HCT116 (cell line): ENCODE results near the gene TOR1AIP1.

Source experiments
- CEBPB ChIP-seq: IDR thresholded peaks from 2 replicates; pipeline ENCODE4 v1.6.1; 2012; ENCODE audit warnings: low read depth
- JUND ChIP-seq: IDR thresholded peaks from 2 replicates; pipeline ENCODE4 v1.6.1; 2012
- POLR2A ChIP-seq: IDR thresholded peaks from 2 replicates; pipeline ENCODE4 v1.7.0; 2011; ENCODE audit warnings: borderline replicate concordance; ENCODE audit not compliant: insufficient read depth, insufficient read length; ENCODE audit errors: extremely low read depth
- POLR2AphosphoS5 ChIP-seq: IDR thresholded peaks from 2 replicates; pipeline ENCODE4 v1.6.1; 2011; ENCODE audit warnings: mild to moderate bottlenecking, low read depth, low read length, moderate library complexity
- SRF ChIP-seq: IDR thresholded peaks from 2 replicates; pipeline ENCODE4 v1.6.1; 2012; ENCODE audit warnings: low read depth
- YY1 ChIP-seq: IDR thresholded peaks from 2 replicates; pipeline ENCODE4 v1.6.1; 2011; ENCODE audit warnings: low read length, low read depth, moderate library complexity, mild to moderate bottlenecking; ENCODE audit not compliant: insufficient replicate concordance; ENCODE audit errors: extremely low read depth
- ZNF274 ChIP-seq: fragments of 200-500 bp; sonication (Bioruptor generic); IDR thresholded peaks from 2 replicates; pipeline ENCODE4 v1.6.1; 2014; ENCODE audit warnings: mild to moderate bottlenecking, low read depth, low read length, inconsistent platforms
- TF ChIP-seq, protein P1 (sequence below), 3 experiments: fragments of 200-600 bp in 1 of 3; sonication (generic) in 1 of 3; IDR thresholded peaks in 2 of 3; conservative IDR thresholded peaks in 1 of 3; 2 replicates each; pipeline ENCODE4 v1.5.1; 2012 to 2017; ENCODE audit warnings: low read depth in 2 of 3, low read length in 2 of 3, antibody characterized with exemption in 1 of 3, borderline replicate concordance in 1 of 3, control low read depth in 1 of 3, mild to moderate bottlenecking in 1 of 3, mixed read lengths in 1 of 3, mixed run types in 1 of 3, moderate library complexity in 1 of 3; ENCODE audit not compliant: insufficient read depth in 1 of 3
- TF ChIP-seq, protein P2 (sequence below): IDR thresholded peaks from 2 replicates; pipeline ENCODE4 v1.6.1; 2012; ENCODE audit warnings: low read depth
- TF ChIP-seq, protein P3 (sequence below): IDR thresholded peaks from 2 replicates; pipeline ENCODE4 v1.6.1; 2011; ENCODE audit warnings: mild to moderate bottlenecking, low read length, moderate library complexity; ENCODE audit not compliant: insufficient replicate concordance; ENCODE audit errors: extremely low read depth

DNA sequence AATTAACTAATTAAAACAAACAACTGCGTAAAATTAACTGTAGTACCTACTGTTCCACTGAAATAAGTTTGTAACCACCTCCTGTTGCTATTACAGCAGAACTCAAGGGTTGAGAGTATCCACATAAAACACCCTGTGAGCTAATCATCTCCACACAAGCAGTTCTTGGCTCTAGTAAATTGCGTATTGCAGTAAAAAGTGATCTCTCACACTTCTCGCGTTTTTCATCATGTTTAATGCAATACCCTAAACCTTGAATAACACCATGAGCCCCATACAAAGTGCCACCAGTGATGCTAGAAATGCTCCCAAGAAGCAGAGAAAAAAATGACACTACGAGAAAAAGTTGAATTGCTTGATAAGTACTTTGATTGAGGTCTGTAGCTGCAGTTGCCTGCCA, 43.2 kb downstream of the TOR1AIP1 start:
- TF ChIP-seq POLR2AphosphoS5: no peak
- TF ChIP-seq, protein P1, sequence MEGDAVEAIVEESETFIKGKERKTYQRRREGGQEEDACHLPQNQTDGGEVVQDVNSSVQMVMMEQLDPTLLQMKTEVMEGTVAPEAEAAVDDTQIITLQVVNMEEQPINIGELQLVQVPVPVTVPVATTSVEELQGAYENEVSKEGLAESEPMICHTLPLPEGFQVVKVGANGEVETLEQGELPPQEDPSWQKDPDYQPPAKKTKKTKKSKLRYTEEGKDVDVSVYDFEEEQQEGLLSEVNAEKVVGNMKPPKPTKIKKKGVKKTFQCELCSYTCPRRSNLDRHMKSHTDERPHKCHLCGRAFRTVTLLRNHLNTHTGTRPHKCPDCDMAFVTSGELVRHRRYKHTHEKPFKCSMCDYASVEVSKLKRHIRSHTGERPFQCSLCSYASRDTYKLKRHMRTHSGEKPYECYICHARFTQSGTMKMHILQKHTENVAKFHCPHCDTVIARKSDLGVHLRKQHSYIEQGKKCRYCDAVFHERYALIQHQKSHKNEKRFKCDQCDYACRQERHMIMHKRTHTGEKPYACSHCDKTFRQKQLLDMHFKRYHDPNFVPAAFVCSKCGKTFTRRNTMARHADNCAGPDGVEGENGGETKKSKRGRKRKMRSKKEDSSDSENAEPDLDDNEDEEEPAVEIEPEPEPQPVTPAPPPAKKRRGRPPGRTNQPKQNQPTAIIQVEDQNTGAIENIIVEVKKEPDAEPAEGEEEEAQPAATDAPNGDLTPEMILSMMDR (IDR thresholded peaks at IDR 0.05 in 2 of 3, conservative IDR thresholded peaks at IDR 0.05 in 1 of 3; ENCODE audit: borderline replicate concordance in 1 of 3, insufficient read depth in 1 of 3, low read depth in 2 of 3, low read length in 2 of 3): no peak
- TF ChIP-seq POLR2A: no peak
- no peak for TF ChIP-seq YY1
- TF ChIP-seq, protein P2, sequence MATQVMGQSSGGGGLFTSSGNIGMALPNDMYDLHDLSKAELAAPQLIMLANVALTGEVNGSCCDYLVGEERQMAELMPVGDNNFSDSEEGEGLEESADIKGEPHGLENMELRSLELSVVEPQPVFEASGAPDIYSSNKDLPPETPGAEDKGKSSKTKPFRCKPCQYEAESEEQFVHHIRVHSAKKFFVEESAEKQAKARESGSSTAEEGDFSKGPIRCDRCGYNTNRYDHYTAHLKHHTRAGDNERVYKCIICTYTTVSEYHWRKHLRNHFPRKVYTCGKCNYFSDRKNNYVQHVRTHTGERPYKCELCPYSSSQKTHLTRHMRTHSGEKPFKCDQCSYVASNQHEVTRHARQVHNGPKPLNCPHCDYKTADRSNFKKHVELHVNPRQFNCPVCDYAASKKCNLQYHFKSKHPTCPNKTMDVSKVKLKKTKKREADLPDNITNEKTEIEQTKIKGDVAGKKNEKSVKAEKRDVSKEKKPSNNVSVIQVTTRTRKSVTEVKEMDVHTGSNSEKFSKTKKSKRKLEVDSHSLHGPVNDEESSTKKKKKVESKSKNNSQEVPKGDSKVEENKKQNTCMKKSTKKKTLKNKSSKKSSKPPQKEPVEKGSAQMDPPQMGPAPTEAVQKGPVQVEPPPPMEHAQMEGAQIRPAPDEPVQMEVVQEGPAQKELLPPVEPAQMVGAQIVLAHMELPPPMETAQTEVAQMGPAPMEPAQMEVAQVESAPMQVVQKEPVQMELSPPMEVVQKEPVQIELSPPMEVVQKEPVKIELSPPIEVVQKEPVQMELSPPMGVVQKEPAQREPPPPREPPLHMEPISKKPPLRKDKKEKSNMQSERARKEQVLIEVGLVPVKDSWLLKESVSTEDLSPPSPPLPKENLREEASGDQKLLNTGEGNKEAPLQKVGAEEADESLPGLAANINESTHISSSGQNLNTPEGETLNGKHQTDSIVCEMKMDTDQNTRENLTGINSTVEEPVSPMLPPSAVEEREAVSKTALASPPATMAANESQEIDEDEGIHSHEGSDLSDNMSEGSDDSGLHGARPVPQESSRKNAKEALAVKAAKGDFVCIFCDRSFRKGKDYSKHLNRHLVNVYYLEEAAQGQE: no peak
- TF ChIP-seq, protein P3, sequence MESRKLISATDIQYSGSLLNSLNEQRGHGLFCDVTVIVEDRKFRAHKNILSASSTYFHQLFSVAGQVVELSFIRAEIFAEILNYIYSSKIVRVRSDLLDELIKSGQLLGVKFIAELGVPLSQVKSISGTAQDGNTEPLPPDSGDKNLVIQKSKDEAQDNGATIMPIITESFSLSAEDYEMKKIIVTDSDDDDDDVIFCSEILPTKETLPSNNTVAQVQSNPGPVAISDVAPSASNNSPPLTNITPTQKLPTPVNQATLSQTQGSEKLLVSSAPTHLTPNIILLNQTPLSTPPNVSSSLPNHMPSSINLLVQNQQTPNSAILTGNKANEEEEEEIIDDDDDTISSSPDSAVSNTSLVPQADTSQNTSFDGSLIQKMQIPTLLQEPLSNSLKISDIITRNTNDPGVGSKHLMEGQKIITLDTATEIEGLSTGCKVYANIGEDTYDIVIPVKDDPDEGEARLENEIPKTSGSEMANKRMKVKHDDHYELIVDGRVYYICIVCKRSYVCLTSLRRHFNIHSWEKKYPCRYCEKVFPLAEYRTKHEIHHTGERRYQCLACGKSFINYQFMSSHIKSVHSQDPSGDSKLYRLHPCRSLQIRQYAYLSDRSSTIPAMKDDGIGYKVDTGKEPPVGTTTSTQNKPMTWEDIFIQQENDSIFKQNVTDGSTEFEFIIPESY: no peak
- TF ChIP-seq JUND: no peak
- no peak for TF ChIP-seq ZNF274
- no peak for TF ChIP-seq CEBPB
- TF ChIP-seq SRF: no peak
